Vein endothelial cell (primary cell): Measurements from ENCODE around the gene LAMP2. TPM values are rescaled to one million over a fixed set of nuclear protein-coding genes. Genes with fewer than 3 reads are reported as not detected.

Experiments
- small RNA-seq: library from RNA; depleted of rRNA; stranded (forward); fragments of <200 nt; gene quantifications from one replicate; pipeline ENCODE3, GENCODE V24; 2012
- total RNA-seq: library from RNA; depleted of rRNA; stranded (reverse); fragments of >200 nt; gene quantifications from 2 replicates; pipeline ENCODE4 v1.2.3, GENCODE V29; 2012

Gene LAMP2
- total RNA-seq = 149 and 150 TPM in 2 replicates

GRCh38 chrX:120468825-120469525 is at the start of gene LAMP2:
Gene LAMP2, minus strand, starts transcription at chrX:120469296. Its CDS starts 127 bp downstream, at chrX:120469169.

Small RNAs within 50 kb of the gene (small RNA-seq; reads per million reads assigned to genes)
- not detected for gene RNU7-37P

Other genes with a start within 250 kb of the LAMP2 start
- 27.1 and 29.6 TPM in 2 replicates for gene ZBTB33, start 218.5 kb downstream of the LAMP2 start, total RNA-seq
- gene TMEM255A, start 157.8 kb downstream of the LAMP2 start, total RNA-seq = not detected in 2 replicates
- not detected in 2 replicates for gene ATP1B4, start 107.2 kb downstream of the LAMP2 start, total RNA-seq
- 63.7 and 93.0 TPM in 2 replicates for gene CUL4B, start 91.7 kb upstream of the LAMP2 start, total RNA-seq
- gene MCTS1, start 134.8 kb upstream of the LAMP2 start, total RNA-seq = 42.5 and 47.0 TPM in 2 replicates
- 38.2 and 62.8 TPM in 2 replicates for gene C1GALT1C1, start 160.8 kb upstream of the LAMP2 start, total RNA-seq